Liver (tissue), 9 donors: ENCODE data around the gene INPPL1. TPM values are rescaled to one million over a fixed set of nuclear protein-coding genes. Genes with fewer than 3 reads are reported as not detected.

ENCODE experiments used
- DNase-seq: peaks from one replicate; pipeline ENCODE4 v3.0.0-alpha.2; 2017; ENCODE audit warnings: low spot score
- H3K27ac ChIP-seq, 2 donors: one replicate each; pipeline ENCODE4 v1.7.0; 2013; ENCODE audit warnings: inconsistent platforms in 2 of 2, low read length in 2 of 2, control low read depth in 1 of 2, low read depth in 1 of 2, mild to moderate bottlenecking in 1 of 2
- H3K27me3 ChIP-seq, 4 donors: one replicate each; pipeline versions ENCODE4 v1.6.1 to v1.7.0; 2013; ENCODE audit warnings: low read length in 3 of 4, inconsistent platforms in 1 of 4, mild to moderate bottlenecking in 1 of 4, moderate library complexity in 1 of 4; ENCODE audit not compliant: control insufficient read depth in 4 of 4, insufficient read depth in 4 of 4
- H3K36me3 ChIP-seq, 4 donors: one replicate each; pipeline versions ENCODE4 v1.6.1 to v1.7.0; 2013; ENCODE audit warnings: low read length in 3 of 4, mild to moderate bottlenecking in 3 of 4, low read depth in 1 of 4, moderate library complexity in 1 of 4; ENCODE audit not compliant: control insufficient read depth in 4 of 4, insufficient read depth in 3 of 4
- H3K4me1 ChIP-seq, 4 donors: one replicate each; pipeline versions ENCODE4 v1.6.1 to v1.7.0; 2013; ENCODE audit warnings: low read length in 3 of 4, mild to moderate bottlenecking in 3 of 4, moderate library complexity in 1 of 4; ENCODE audit not compliant: control insufficient read depth in 4 of 4, insufficient read depth in 4 of 4
- H3K4me3 ChIP-seq, 3 donors: one replicate each; pipeline versions ENCODE4 v1.6.1 to v1.7.0; 2013; ENCODE audit warnings: low read length in 3 of 3, control low read depth in 1 of 3, low read depth in 1 of 3, mild to moderate bottlenecking in 1 of 3
- H3K9ac ChIP-seq, 2 donors: one replicate each; pipeline ENCODE4 v1.7.0; 2013; ENCODE audit warnings: low read length in 2 of 2, mild to moderate bottlenecking in 2 of 2, moderate library complexity in 2 of 2, control low read depth in 1 of 2, low read depth in 1 of 2
- H3K9me3 ChIP-seq, 4 donors: one replicate each; pipeline versions ENCODE4 v1.6.1 to v1.7.0; 2013; ENCODE audit warnings: low read length in 3 of 4; ENCODE audit not compliant: control insufficient read depth in 4 of 4
- ATF3 ChIP-seq: IDR thresholded peaks from 2 replicates; pipeline ENCODE4 v1.6.1; 2016; ENCODE audit warnings: antibody characterized with exemption
- EGR1 ChIP-seq, 2 donors: IDR thresholded peaks; 2 replicates each; pipeline ENCODE4 v1.6.1; 2016 to 2018; ENCODE audit warnings: antibody characterized with exemption in 2 of 2, low read depth in 2 of 2
- FOXA1 ChIP-seq: IDR thresholded peaks from 2 replicates; pipeline ENCODE4 v1.6.1; 2016; ENCODE audit warnings: antibody characterized with exemption
- FOXA2 ChIP-seq: IDR thresholded peaks from 2 replicates; pipeline ENCODE4 v1.6.1; 2016; ENCODE audit warnings: antibody characterized with exemption
- GABPA ChIP-seq, 2 donors: IDR thresholded peaks in 1 of 2; conservative IDR thresholded peaks in 1 of 2; 2 replicates each; pipeline ENCODE4 v1.6.1; 2016; ENCODE audit warnings: antibody characterized with exemption in 2 of 2, mild to moderate bottlenecking in 1 of 2, moderate library complexity in 1 of 2
- HNF4A ChIP-seq, 2 donors: conservative IDR thresholded peaks; 2 replicates each; pipeline ENCODE4 v1.6.1; 2016; ENCODE audit warnings: antibody characterized with exemption in 2 of 2, mild to moderate bottlenecking in 2 of 2
- HNF4G ChIP-seq: IDR thresholded peaks from 2 replicates; pipeline ENCODE4 v1.6.1; 2016; ENCODE audit warnings: antibody characterized with exemption
- JUND ChIP-seq, 2 donors: IDR thresholded peaks; 2 replicates each; pipeline ENCODE4 v1.6.1; 2016; ENCODE audit warnings: antibody characterized with exemption in 2 of 2
- MAX ChIP-seq: IDR thresholded peaks from 2 replicates; pipeline ENCODE4 v1.6.1; 2016; ENCODE audit warnings: antibody characterized with exemption
- NR2F2 ChIP-seq: IDR thresholded peaks from 2 replicates; pipeline ENCODE4 v1.6.1; 2016; ENCODE audit warnings: antibody characterized with exemption
- RAD21 ChIP-seq, 2 donors: IDR thresholded peaks; 2 replicates each; pipeline ENCODE4 v1.6.1; 2016; ENCODE audit warnings: antibody characterized with exemption in 2 of 2, mild to moderate bottlenecking in 2 of 2
- RXRA ChIP-seq, 2 donors: IDR thresholded peaks; 2 replicates each; pipeline ENCODE4 v1.6.1; 2017 to 2018; ENCODE audit warnings: antibody characterized with exemption in 2 of 2, mild to moderate bottlenecking in 1 of 2
- SP1 ChIP-seq: IDR thresholded peaks from 2 replicates; pipeline ENCODE4 v1.6.1; 2018; ENCODE audit warnings: antibody characterized with exemption, mild to moderate bottlenecking
- TAF1 ChIP-seq: conservative IDR thresholded peaks from 2 replicates; pipeline ENCODE4 v1.6.1; 2016; ENCODE audit warnings: antibody characterized with exemption, mild to moderate bottlenecking
- YY1 ChIP-seq: IDR thresholded peaks from 2 replicates; pipeline ENCODE4 v1.6.1; 2016; ENCODE audit warnings: antibody characterized with exemption, mild to moderate bottlenecking
- WGBS: extraction: QIAGEN DNeasy Blood & Tissue Kit; methylation state at CpG from one replicate; pipeline ENCODE4 v1.1.7; 2013; 5-methylcytosine and 5-hydroxymethylcytosine counted together
- polyA plus RNA-seq, 2 donors: library from polyadenylated mRNA; stranded (reverse) in 1 of 2; unstranded in 1 of 2; fragments of 200-250 nt in 1 of 2; fragments of >200 nt in 1 of 2; fragmentation: Nextera tagmentation in 1 of 2; extraction: Ambion mirVana in 1 of 2; gene quantifications; one replicate each; pipeline versions ENCODE4 v1.2.1 to v1.2.3, GENCODE V29; 2013 to 2015
- total RNA-seq, 2 donors: library from RNA; depleted of rRNA; stranded (reverse); fragments of >200 nt; gene quantifications; one replicate each; pipeline ENCODE4 v1.2.3, GENCODE V29; 2014
- donor health status: healthy.
- donor health status: healthy.
- donor health status: healthy.
- donor health status: healthy.
- donor health status: healthy.

Gene INPPL1
- total and polyA plus RNA-seq, 4 donors = 7.2 to 29.0 (median 17.1) TPM

GRCh38 chr11:72188267-72188666, 36.3 kb upstream of the INPPL1 start:
- WGBS = 96% methylated on average over 1 of the region's 1 CpG
- DNase-seq = no peak
- Histone ChIP-seq H3K27ac (no peak overlapping the region), H3K4me3 (no peak overlapping the region), H3K36me3 (no peaks in the 10 kb centered on the region), H3K4me1 (no peaks in the 10 kb centered on the region), H3K27me3 (no peaks in the 10 kb centered on the region), H3K9me3 (no peaks in the 10 kb centered on the region), H3K9ac (no peak overlapping the region)
- TF ChIP-seq JUND (IDR thresholded peaks at IDR 0.05) (no peak), ATF3 (no peak), HNF4G (no peak), RAD21 (IDR thresholded peaks at IDR 0.05) (no peak), MAX (no peak)

DNA sequence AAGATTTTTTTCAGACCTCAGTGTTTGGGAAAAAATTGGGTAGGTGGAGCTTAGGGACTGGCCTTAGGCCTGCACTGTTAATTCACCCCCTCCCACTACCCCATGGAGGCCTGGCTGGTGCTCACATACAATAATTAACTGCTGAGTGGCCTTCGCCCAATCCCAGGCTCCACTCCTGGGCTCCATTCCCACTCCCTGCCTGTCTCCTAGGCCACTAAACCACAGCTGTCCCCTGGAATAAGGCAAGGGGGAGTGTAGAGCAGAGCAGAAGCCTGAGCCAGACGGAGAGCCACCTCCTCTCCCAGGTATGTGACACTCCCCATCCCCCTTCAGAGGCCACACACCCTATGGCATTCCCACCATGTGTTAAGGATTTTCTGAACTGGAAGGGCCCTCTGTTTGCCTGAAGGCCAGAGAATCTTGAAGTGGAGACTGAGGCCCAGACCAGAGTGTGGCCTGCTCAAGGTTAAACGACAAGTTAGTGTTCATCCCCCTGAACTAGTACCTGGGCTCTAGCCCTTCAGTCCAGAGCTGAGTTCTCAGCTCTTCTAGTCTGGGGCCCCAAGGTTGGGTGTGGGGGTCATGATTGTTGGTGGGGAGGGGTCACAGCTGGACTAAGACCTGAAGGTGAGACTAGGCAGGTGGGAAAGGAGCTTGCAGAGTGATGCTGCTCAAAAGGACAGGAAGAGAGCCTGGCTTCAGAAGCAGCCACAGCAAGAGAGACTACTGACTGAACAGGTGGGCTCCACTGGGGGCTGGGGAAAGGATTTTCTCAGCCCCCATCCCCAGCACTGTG, 34.9 kb upstream of the INPPL1 start:
- TF ChIP-seq RXRA (IDR thresholded peaks at IDR 0.05) (no peak), FOXA2 (no peak), NR2F2 (no peak)

GRCh38 chr11:72190631-72191071, 33.9 kb upstream of the INPPL1 start:
- DNase-seq = no peak
- Histone ChIP-seq H3K4me3 (no peak overlapping the region), H3K27ac (no peak overlapping the region), H3K4me1 (no peaks in the 10 kb centered on the region), H3K9ac (no peak overlapping the region), H3K36me3 (no peaks in the 10 kb centered on the region), H3K9me3 (no peaks in the 10 kb centered on the region), H3K27me3 (no peaks in the 10 kb centered on the region)
- WGBS = 95% methylated on average over 5 of the region's 5 CpGs
- TF ChIP-seq YY1 = no peak
- no peak for TF ChIP-seq JUND (IDR thresholded peaks at IDR 0.05)
- TF ChIP-seq ATF3 = no peak
- TF ChIP-seq HNF4G = no peak
- TF ChIP-seq SP1 = no peak
- TF ChIP-seq FOXA2 = no peak

More for the DNA sequence above, 34.9 kb upstream of the INPPL1 start:
- Histone ChIP-seq H3K27ac (no peak overlapping the region), H3K9ac (no peak overlapping the region), H3K9me3 (no peaks in the 10 kb centered on the region), H3K4me3 (no peak overlapping the region), H3K36me3 (no peaks in the 10 kb centered on the region), H3K4me1 (no peaks in the 10 kb centered on the region), H3K27me3 (no peaks in the 10 kb centered on the region)
- no peak for DNase-seq
- WGBS = 87% methylated on average over 3 of the region's 3 CpGs

DNA sequence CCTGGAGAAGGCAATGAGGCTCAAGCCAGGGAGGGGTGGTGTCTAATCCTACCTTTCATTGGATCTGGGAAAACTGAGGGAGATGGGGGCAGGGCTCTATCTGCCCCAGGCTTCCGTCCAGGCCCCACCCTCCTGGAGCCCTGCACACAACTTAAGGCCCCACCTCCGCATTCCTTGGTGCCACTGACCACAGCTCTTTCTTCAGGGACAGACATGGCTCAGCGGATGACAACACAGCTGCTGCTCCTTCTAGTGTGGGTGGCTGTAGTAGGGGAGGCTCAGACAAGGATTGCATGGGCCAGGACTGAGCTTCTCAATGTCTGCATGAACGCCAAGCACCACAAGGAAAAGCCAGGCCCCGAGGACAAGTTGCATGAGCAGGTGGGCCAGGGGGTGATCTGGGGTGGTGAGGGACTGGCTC, 32.6 kb upstream of the INPPL1 start, which contains the start of gene FOLR1:
TSS of gene FOLR1 (plus strand) at position 180 of the 421 bp plus-strand sequence. CDS start at position 214, 34 bp downstream.
- no peak within 1 kb of the TSS for H3K27ac ChIP-seq
- no peaks in the 10 kb centered on the region for H3K36me3 ChIP-seq
- H3K4me1 ChIP-seq = no peaks in the 10 kb centered on the region
- no peak within 1 kb of the TSS for H3K9ac ChIP-seq
- DNase-seq = no peak
- WGBS = 95% methylated on average over 5 of the region's 5 CpGs
- H3K27me3 ChIP-seq = no peaks in the 10 kb centered on the region
- TF ChIP-seq JUND (IDR thresholded peaks at IDR 0.05) (no peak), NR2F2 (no peak), ATF3 (no peak), SP1 (no peak), HNF4G (no peak), RAD21 (IDR thresholded peaks at IDR 0.05) (no peak), FOXA1 (no peak), TAF1 (no peak), HNF4A (conservative IDR thresholded peaks at IDR 0.05) (no peak), GABPA (IDR thresholded peaks at IDR 0.05 in 1 of 2, conservative IDR thresholded peaks at IDR 0.05 in 1 of 2) (no peak), EGR1 (IDR thresholded peaks at IDR 0.05; ENCODE audit: low read depth in 2 of 2) (no peak)
- no peaks in the 10 kb centered on the region for H3K9me3 ChIP-seq
- H3K4me3 ChIP-seq = no peak within 1 kb of the TSS
